ENCODE measurements around the gene POLD3.
A peak's percentile ranks its signal among the peaks of the same experiment; 100 is the strongest.

POLD3 gene

DNA sequence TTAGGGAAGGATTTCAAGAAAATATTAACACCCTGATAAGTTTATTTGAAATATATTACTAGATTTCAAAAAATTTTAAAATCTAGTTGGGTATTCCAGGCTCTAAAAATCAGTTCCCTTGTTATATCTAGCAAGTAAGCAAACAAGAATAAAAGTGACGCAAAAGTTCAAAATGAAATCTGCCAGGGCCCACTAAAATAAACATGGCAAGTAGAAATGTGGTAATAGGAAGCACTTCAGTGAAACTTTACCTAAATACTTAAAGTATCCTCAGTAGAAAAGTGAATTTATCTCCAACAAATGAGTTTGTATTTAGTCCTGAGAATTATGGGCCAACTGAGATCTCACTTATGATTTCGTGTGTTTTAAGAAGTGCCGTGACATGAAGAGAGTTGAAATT is 23.6 kb downstream of the POLD3 start:
- peaks cover 4 to 5% of the 10 kb centered on the region in 2 donors for H3K36me3 ChIP-seq (ENCODE audit: control insufficient read depth in 2 of 2, insufficient read depth in 2 of 2, low read length in 2 of 2)
- no peaks in the 10 kb centered on the region for H3K27me3 ChIP-seq (ENCODE audit: control insufficient read depth in 1 of 2, insufficient read depth in 2 of 2, low read length in 2 of 2)
- no peak overlapping the region for H3K9ac ChIP-seq (ENCODE audit: low read length in 2 of 2)
- no peak overlapping the region for H3K4me3 ChIP-seq (ENCODE audit: low read length in 2 of 2)
- H3K4me1 ChIP-seq (ENCODE audit: control insufficient read depth, insufficient read depth, low read length) = peaks cover 13% of the 10 kb centered on the region
- H3K9me3 ChIP-seq (ENCODE audit: control insufficient read depth in 2 of 2, low read length in 2 of 2) = no peaks in the 10 kb centered on the region
- H3K27ac ChIP-seq (ENCODE audit: low read length) = peak overlapping the region; percentile 47

- Histone ChIP-seq H3K36me3 (ENCODE audit: control insufficient read depth in 2 of 2, insufficient read depth in 2 of 2, low read length in 2 of 2) (peaks cover 3 to 7% of the 10 kb centered on the region in 2 donors), H3K27ac (ENCODE audit: low read length) (no peak overlapping the region), H3K9ac (ENCODE audit: low read length in 2 of 2) (no peak overlapping the region), H3K4me1 (ENCODE audit: control insufficient read depth, insufficient read depth, low read length) (no peaks in the 10 kb centered on the region), H3K9me3 (ENCODE audit: control insufficient read depth in 2 of 2, low read length in 2 of 2) (no peaks in the 10 kb centered on the region), H3K27me3 (ENCODE audit: control insufficient read depth in 1 of 2, insufficient read depth in 2 of 2, low read length in 2 of 2) (no peaks in the 10 kb centered on the region), H3K4me3 (ENCODE audit: low read length in 2 of 2) (no peak overlapping the region)
Observed at GRCh38 chr11:74620531-74620930, 28.1 kb downstream of the POLD3 start.

GRCh38 chr11:74626130-74626529 is 33.7 kb downstream of the POLD3 start:
- Histone ChIP-seq H3K9ac (ENCODE audit: low read length in 2 of 2) (no peak overlapping the region), H3K9me3 (ENCODE audit: control insufficient read depth in 2 of 2, low read length in 2 of 2) (no peaks in the 10 kb centered on the region), H3K4me3 (ENCODE audit: low read length in 2 of 2) (no peak overlapping the region), H3K27ac (ENCODE audit: low read length) (no peak overlapping the region), H3K36me3 (ENCODE audit: control insufficient read depth in 2 of 2, insufficient read depth in 2 of 2, low read length in 2 of 2) (peaks cover 0 to 2% of the 10 kb centered on the region in 2 donors), H3K27me3 (ENCODE audit: control insufficient read depth in 1 of 2, insufficient read depth in 2 of 2, low read length in 2 of 2) (no peaks in the 10 kb centered on the region), H3K4me1 (ENCODE audit: control insufficient read depth, insufficient read depth, low read length) (no peaks in the 10 kb centered on the region)

GRCh38 chr11:74626604-74627003 is 34.2 kb downstream of the POLD3 start:
- no peaks in the 10 kb centered on the region for H3K9me3 ChIP-seq (ENCODE audit: control insufficient read depth in 2 of 2, low read length in 2 of 2)
- no peaks in the 10 kb centered on the region for H3K4me1 ChIP-seq (ENCODE audit: control insufficient read depth, insufficient read depth, low read length)
- peaks cover 0 to 2% of the 10 kb centered on the region in 2 donors for H3K36me3 ChIP-seq (ENCODE audit: control insufficient read depth in 2 of 2, insufficient read depth in 2 of 2, low read length in 2 of 2)
- no peak overlapping the region for H3K4me3 ChIP-seq (ENCODE audit: low read length in 2 of 2)
- H3K27me3 ChIP-seq (ENCODE audit: control insufficient read depth in 1 of 2, insufficient read depth in 2 of 2, low read length in 2 of 2) = no peaks in the 10 kb centered on the region
- H3K9ac ChIP-seq (ENCODE audit: low read length in 2 of 2) = no peak overlapping the region
- no peak overlapping the region for H3K27ac ChIP-seq (ENCODE audit: low read length)

DNA sequence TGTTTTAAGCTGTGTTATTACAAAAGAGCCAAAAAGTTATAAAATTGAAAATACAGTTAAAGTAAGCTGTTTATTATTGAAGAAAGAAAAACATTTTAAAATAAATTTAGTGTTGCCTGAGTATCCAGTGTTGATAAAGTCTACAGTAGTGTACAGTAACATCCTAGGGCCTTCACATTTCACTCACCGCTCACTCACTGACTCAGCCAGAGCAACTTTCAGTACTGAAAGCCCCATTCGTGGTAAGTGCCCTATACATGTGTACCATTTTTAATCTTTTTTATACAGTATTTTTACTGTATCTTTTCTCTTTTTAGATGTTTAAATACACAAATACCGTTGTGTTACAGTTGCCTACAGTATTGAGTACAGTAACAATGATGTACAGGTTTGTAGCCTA is 35.0 kb downstream of the POLD3 start:
- Histone ChIP-seq H3K36me3 (ENCODE audit: control insufficient read depth in 2 of 2, insufficient read depth in 2 of 2, low read length in 2 of 2) (peaks cover 0 to 2% of the 10 kb centered on the region in 2 donors), H3K4me3 (ENCODE audit: low read length in 2 of 2) (no peak overlapping the region), H3K27ac (ENCODE audit: low read length) (no peak overlapping the region), H3K4me1 (ENCODE audit: control insufficient read depth, insufficient read depth, low read length) (no peaks in the 10 kb centered on the region), H3K9ac (ENCODE audit: low read length in 2 of 2) (no peak overlapping the region), H3K27me3 (ENCODE audit: control insufficient read depth in 1 of 2, insufficient read depth in 2 of 2, low read length in 2 of 2) (no peaks in the 10 kb centered on the region), H3K9me3 (ENCODE audit: control insufficient read depth in 2 of 2, low read length in 2 of 2) (no peaks in the 10 kb centered on the region)

DNA sequence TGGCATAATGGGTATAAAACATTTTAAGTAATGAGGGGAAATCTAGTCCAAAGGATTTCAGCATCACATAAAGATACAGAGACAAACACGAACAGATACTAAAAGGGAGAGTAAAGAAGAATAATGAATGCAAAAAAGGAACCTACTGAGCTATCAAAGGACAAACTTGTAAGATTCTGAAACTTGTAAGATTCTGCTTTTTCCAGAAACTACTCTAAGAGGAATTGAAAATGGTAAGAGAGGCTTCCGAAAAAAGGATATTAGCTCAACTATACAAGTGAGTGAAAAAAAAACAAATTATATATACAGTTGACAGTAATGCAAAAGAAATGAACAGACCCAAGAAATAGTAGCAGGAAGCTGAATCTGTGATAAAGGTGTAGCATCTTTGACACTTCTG is 37.7 kb downstream of the POLD3 start:
- Histone ChIP-seq H3K9me3 (ENCODE audit: control insufficient read depth in 2 of 2, low read length in 2 of 2) (no peaks in the 10 kb centered on the region), H3K4me3 (ENCODE audit: low read length in 2 of 2) (no peak overlapping the region), H3K4me1 (ENCODE audit: control insufficient read depth, insufficient read depth, low read length) (peaks cover 6% of the 10 kb centered on the region), H3K27me3 (ENCODE audit: control insufficient read depth in 1 of 2, insufficient read depth in 2 of 2, low read length in 2 of 2) (no peaks in the 10 kb centered on the region), H3K27ac (ENCODE audit: low read length) (no peak overlapping the region), H3K36me3 (ENCODE audit: control insufficient read depth in 2 of 2, insufficient read depth in 2 of 2, low read length in 2 of 2) (no peaks in the 10 kb centered on the region), H3K9ac (ENCODE audit: low read length in 2 of 2) (no peak overlapping the region)

GRCh38 chr11:74633406-74634393 is 41.3 kb downstream of the POLD3 start:
- Histone ChIP-seq H3K4me3 (ENCODE audit: low read length in 2 of 2) (no peak overlapping the region), H3K4me1 (ENCODE audit: control insufficient read depth, insufficient read depth, low read length) (peaks cover 6% of the 10 kb centered on the region), H3K9ac (ENCODE audit: low read length in 2 of 2) (no peak overlapping the region), H3K27me3 (ENCODE audit: control insufficient read depth in 1 of 2, insufficient read depth in 2 of 2, low read length in 2 of 2) (no peaks in the 10 kb centered on the region), H3K27ac (ENCODE audit: low read length) (no peak overlapping the region), H3K36me3 (ENCODE audit: control insufficient read depth in 2 of 2, insufficient read depth in 2 of 2, low read length in 2 of 2) (peaks cover 3% of the 10 kb centered on the region in 2 donors), H3K9me3 (ENCODE audit: control insufficient read depth in 2 of 2, low read length in 2 of 2) (no peaks in the 10 kb centered on the region)

DNA sequence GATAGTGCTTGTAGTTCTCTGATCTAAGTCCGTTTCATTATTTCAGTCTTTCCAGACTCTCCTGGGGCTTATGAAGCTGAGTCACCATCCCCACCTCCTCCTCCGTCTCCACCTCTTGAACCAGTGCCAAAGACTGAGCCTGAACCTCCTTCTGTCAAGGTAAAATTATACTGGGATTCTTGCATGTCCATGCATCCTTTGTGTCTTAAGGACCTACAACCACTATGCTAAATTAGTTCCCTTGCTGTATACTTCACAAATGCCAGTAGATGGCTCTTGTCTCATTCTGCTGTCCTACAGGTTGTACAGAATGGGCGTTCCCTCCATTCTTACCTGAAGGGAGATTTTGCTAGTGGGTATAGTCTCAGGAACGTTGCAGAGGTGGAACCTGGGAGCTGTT is 42.2 kb downstream of the POLD3 start:
- H3K27ac ChIP-seq (ENCODE audit: low read length) = no peak overlapping the region
- no peaks in the 10 kb centered on the region for H3K9me3 ChIP-seq (ENCODE audit: control insufficient read depth in 2 of 2, low read length in 2 of 2)
- H3K9ac ChIP-seq (ENCODE audit: low read length in 2 of 2) = peak overlapping the region in 1 of 2 donors; percentile 6

GRCh38 chr11:74636630-74637184 is 44.3 kb downstream of the POLD3 start:
- H3K36me3 ChIP-seq (ENCODE audit: control insufficient read depth in 2 of 2, insufficient read depth in 2 of 2, low read length in 2 of 2) = peaks cover 9 to 10% of the 10 kb centered on the region in 2 donors
- no peak overlapping the region for H3K4me3 ChIP-seq (ENCODE audit: low read length in 2 of 2)
- peak overlapping the region; percentile 46 for H3K27ac ChIP-seq (ENCODE audit: low read length)
- no peaks in the 10 kb centered on the region for H3K27me3 ChIP-seq (ENCODE audit: control insufficient read depth in 1 of 2, insufficient read depth in 2 of 2, low read length in 2 of 2)
- peaks cover 14% of the 10 kb centered on the region for H3K4me1 ChIP-seq (ENCODE audit: control insufficient read depth, insufficient read depth, low read length)
- H3K9ac ChIP-seq (ENCODE audit: low read length in 2 of 2) = no peak overlapping the region
- no peaks in the 10 kb centered on the region for H3K9me3 ChIP-seq (ENCODE audit: control insufficient read depth in 2 of 2, low read length in 2 of 2)

More for the DNA sequence above, 42.2 kb downstream of the POLD3 start:
- Histone ChIP-seq H3K36me3 (ENCODE audit: control insufficient read depth in 2 of 2, insufficient read depth in 2 of 2, low read length in 2 of 2) (peaks cover 3% of the 10 kb centered on the region in 2 donors), H3K4me1 (ENCODE audit: control insufficient read depth, insufficient read depth, low read length) (peaks cover 14% of the 10 kb centered on the region), H3K27me3 (ENCODE audit: control insufficient read depth in 1 of 2, insufficient read depth in 2 of 2, low read length in 2 of 2) (no peaks in the 10 kb centered on the region), H3K4me3 (ENCODE audit: low read length in 2 of 2) (no peak overlapping the region)

DNA sequence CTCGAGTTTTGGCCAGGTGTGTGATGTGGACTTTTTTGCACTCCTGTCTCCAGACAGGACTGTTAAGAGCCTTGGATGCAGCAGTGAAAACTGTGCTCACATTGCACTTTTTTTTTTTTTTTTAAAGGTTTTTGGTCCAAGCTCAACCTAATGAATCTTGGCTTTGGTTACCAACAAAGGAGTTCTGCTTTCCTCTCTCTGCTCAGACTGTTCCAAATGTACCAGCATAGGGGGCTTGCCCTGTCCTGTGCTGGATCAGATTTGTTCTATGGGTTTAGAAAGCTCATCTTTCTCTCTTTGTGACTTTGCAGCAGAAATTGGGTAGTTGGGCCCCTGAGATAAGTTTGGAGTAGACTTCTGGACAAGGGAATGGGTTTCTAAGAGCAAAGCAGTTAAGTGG is 45.3 kb downstream of the POLD3 start:
- Histone ChIP-seq H3K36me3 (ENCODE audit: control insufficient read depth in 2 of 2, insufficient read depth in 2 of 2, low read length in 2 of 2) (peaks cover 9 to 10% of the 10 kb centered on the region in 2 donors), H3K4me1 (ENCODE audit: control insufficient read depth, insufficient read depth, low read length) (peaks cover 14% of the 10 kb centered on the region)

DNA sequence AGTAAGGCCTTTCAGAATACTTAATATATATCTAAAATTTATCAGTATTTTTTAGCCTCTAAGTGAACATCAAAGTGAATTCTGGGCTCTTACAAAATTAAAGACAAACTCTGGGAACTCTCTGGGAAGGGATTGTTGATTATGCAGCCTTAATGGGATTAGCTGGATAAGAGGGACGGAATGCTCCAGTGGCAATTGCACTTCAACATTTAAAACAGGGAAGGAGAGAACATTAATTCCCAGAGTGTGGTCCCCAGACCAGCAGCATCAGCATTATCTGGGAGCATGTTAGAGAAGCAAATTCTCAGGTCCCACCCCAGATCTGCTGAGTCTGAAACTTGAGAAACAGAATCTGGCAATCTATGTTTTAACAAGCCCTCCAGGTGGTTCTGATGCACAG is 46.5 kb downstream of the POLD3 start:
- Histone ChIP-seq H3K4me3 (ENCODE audit: low read length in 2 of 2) (no peak overlapping the region), H3K9ac (ENCODE audit: low read length in 2 of 2) (no peak overlapping the region), H3K36me3 (ENCODE audit: control insufficient read depth in 2 of 2, insufficient read depth in 2 of 2, low read length in 2 of 2) (peaks cover 9 to 10% of the 10 kb centered on the region in 2 donors), H3K27me3 (ENCODE audit: control insufficient read depth in 1 of 2, insufficient read depth in 2 of 2, low read length in 2 of 2) (no peaks in the 10 kb centered on the region), H3K27ac (ENCODE audit: low read length) (no peak overlapping the region), H3K9me3 (ENCODE audit: control insufficient read depth in 2 of 2, low read length in 2 of 2) (no peaks in the 10 kb centered on the region), H3K4me1 (ENCODE audit: control insufficient read depth, insufficient read depth, low read length) (peaks cover 20% of the 10 kb centered on the region)

More for the DNA sequence above, 45.3 kb downstream of the POLD3 start:
- no peaks in the 10 kb centered on the region for H3K27me3 ChIP-seq (ENCODE audit: control insufficient read depth in 1 of 2, insufficient read depth in 2 of 2, low read length in 2 of 2)
- H3K27ac ChIP-seq (ENCODE audit: low read length) = no peak overlapping the region
- no peak overlapping the region for H3K4me3 ChIP-seq (ENCODE audit: low read length in 2 of 2)
- no peak overlapping the region for H3K9ac ChIP-seq (ENCODE audit: low read length in 2 of 2)
- H3K9me3 ChIP-seq (ENCODE audit: control insufficient read depth in 2 of 2, low read length in 2 of 2) = no peaks in the 10 kb centered on the region

All from stomach smooth muscle (tissue), 2 donors.